AG09309 (cell line): ENCODE measurements around the gene PPP1R14B.

ENCODE experiments used
- DNase-seq: peaks from one replicate; pipeline ENCODE4 v3.0.0-alpha.2; 2010; ENCODE audit warnings: low read depth
- H3K4me3 ChIP-seq: 2 replicates; pipeline ENCODE4 v1.5.1; 2011; ENCODE audit warnings: mild to moderate bottlenecking, low read depth, low read length, moderate library complexity; ENCODE audit not compliant: control insufficient read depth
- TF ChIP-seq, protein P1 (sequence below): IDR thresholded peaks from 2 replicates; pipeline ENCODE4 v1.5.1; 2011; ENCODE audit warnings: mild to moderate bottlenecking, low read depth, low read length, inconsistent platforms; ENCODE audit not compliant: insufficient read depth, control insufficient read depth; ENCODE audit errors: missing control alignments

Gene PPP1R14B

DNA sequence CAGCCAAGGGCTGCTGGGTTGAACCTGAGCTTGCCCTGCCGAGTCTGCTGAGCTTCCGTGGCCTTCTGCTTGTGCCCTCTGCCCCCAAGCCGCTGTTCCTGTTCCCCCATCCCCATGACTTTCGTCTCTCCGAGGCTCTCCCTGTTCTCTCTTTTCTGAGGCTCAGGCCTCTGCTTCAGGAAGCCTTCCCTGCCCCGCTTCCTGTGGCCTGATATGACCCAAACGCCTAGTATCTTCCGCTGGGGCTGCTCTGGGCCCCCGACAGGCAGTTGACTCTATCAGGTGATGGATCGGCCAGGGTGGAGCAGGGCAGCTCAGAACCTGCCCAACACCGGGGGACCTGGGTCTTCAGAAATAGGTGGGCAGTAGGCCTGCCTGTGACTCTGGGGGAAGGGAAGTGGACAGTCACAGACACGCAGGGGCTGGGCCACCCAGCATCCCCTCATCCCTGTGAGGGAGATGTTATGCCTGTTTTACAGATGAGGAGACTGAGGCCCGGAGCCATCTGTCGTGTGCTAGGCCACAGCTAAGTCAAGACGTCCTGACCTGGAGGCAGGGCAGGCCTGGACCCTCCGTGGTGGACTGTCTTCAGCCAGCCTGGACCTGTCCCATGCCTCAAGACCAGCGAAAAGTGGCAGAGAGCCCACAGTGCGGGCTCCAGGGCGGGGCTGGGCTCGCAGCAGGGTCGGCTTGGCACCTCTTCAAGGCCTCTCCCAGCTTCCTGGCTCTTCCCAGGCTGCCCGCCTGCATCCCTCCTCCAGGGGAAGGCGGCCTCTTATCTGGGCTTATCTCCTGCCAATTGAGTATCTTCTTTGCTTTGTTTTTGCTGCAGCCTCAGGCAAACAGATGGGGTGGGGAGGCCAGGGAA is 21.5 kb upstream of the PPP1R14B start:
- no peak for DNase-seq
- H3K4me3 ChIP-seq, result peak overlapping the region; percentile 60; the same call in 1 of the 2 replicates
- TF ChIP-seq, protein P1, sequence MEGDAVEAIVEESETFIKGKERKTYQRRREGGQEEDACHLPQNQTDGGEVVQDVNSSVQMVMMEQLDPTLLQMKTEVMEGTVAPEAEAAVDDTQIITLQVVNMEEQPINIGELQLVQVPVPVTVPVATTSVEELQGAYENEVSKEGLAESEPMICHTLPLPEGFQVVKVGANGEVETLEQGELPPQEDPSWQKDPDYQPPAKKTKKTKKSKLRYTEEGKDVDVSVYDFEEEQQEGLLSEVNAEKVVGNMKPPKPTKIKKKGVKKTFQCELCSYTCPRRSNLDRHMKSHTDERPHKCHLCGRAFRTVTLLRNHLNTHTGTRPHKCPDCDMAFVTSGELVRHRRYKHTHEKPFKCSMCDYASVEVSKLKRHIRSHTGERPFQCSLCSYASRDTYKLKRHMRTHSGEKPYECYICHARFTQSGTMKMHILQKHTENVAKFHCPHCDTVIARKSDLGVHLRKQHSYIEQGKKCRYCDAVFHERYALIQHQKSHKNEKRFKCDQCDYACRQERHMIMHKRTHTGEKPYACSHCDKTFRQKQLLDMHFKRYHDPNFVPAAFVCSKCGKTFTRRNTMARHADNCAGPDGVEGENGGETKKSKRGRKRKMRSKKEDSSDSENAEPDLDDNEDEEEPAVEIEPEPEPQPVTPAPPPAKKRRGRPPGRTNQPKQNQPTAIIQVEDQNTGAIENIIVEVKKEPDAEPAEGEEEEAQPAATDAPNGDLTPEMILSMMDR, result no peak

DNA sequence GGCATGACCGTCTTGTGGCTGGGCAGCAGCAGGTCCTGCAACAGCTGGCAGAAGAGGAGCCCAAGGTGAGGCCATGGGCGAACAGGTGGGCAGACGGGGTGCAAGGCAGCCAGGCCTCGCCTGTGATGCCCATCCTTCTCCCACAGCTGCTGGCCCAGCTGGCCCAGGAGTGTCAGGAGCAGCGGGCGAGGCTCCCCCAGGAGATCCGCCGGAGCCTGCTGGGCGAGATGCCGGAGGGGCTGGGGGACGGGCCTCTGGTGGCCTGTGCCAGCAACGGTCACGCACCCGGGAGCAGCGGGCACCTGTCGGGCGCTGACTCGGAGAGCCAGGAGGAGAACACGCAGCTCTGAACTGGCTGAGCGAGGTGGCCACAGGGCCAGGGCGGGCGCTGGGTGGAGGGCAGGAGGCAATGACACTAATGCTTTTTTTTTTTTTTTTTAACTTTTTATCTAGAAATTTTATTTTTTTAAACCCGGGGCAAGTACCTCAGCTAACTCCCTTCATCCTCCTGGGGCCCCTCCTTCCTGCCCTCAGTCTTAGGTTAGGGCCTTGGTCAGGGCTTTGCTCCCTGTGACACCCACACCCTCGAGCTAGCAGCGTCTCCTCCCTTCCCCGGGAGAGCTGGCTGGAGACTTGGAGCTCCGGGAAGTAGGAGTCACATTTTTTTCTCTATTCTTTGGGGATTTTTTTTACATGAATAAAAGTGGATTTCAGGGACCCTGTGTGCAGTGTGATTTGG is 20.6 kb upstream of the PPP1R14B start:
- DNase-seq, result no peak
- no peak overlapping the region for H3K4me3 ChIP-seq
- TF ChIP-seq, protein P1, result no peak

DNA sequence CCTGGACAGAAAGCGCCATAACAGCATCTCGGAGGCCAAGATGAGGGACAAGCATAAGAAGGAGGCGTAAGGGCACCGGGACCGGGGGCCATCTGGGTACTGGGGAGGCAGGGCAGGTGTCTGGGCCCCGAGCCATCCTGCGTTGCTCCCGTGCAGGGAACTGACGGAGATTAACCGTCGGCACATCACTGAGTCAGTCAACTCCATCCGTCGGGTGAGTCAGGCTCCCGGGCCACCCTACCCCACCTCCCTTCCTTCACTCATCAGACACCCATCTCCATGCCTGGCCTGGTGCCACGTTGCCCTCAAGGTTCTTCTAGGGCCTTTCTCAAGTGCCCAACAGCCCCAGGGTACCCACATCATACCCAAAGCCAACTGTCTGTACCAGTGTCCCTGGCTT is 19.6 kb upstream of the PPP1R14B start:
- H3K4me3 ChIP-seq, result no peak overlapping the region
- DNase-seq, result no peak

DNA sequence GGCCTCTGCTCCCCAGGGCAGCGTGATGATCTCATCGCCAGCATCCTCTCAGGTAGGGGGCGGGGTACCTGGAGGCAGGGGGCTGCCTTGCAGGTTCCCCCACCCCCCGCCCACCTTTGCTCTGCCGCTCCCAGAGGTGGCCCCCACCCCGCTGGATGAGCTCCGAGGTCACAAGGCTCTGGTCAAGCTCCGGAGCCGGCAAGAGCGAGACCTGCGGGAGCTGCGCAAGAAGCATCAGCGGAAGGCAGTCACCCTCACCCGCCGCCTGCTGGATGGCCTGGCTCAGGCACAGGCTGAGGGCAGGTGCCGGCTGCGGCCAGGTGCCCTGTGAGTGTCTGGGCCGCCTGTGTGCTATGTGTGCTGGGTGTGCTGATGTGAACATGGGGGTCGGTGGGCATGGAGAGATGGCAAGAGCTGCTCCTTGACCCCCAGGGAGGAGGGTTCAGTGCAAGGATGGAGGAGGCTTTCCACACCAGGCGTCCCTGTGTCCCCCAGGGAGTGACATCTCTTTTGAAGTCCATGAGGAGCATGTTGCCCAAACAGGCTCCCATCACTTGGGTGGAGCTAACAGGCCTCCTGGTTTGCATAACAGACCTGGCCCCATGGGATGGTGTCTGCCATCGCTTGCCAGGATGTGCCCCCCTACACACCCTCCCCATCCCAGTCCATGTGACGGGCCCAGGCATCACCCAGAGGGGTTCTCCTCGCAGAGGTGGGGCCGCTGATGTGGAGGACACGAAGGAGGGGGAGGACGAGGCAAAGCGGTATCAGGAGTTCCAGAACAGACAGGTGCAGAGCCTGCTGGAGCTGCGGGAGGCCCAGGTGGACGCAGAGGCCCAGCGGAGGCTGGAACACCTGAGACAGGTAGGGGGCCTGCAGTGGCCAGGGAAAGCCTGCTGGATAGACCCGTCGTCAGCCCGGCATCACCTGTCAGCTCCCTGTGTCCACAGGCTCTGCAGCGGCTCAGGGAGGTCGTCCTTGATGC is 18.7 kb upstream of the PPP1R14B start:
- TF ChIP-seq, protein P1, result no peak

More for the DNA sequence above, 19.6 kb upstream of the PPP1R14B start:
- TF ChIP-seq, protein P1, result no peak

GRCh38 chr11:64264371-64264852 is 17.7 kb upstream of the PPP1R14B start:
- H3K4me3 ChIP-seq, result no peak overlapping the region
- TF ChIP-seq, protein P1, result no peak
- DNase-seq, result no peak

More for the DNA sequence above, 18.7 kb upstream of the PPP1R14B start:
- H3K4me3 ChIP-seq, result no peak overlapping the region
- no peak for DNase-seq

GRCh38 chr11:64263947-64264317 is 17.2 kb upstream of the PPP1R14B start:
- TF ChIP-seq, protein P1, result no peak
- no peak overlapping the region for H3K4me3 ChIP-seq
- no peak for DNase-seq
